VCaP (cell line): ENCODE data around the gene FOCAD.

Source experiments
- H3K27ac ChIP-seq: fragments of 450-650 bp; 2 replicates; pipeline ENCODE4 v1.5.1; 2017
- TF ChIP-seq, protein P1 (sequence below): fragments of 450-650 bp; conservative IDR thresholded peaks from 2 replicates; pipeline ENCODE4 v1.5.1; 2017; ENCODE audit warnings: mild to moderate bottlenecking, moderate library complexity

The FOCAD gene

GRCh38 chr9:20740304-20740703, 56.2 kb downstream of the FOCAD start:
- H3K27ac ChIP-seq = no peak overlapping the region
- TF ChIP-seq, protein P1, sequence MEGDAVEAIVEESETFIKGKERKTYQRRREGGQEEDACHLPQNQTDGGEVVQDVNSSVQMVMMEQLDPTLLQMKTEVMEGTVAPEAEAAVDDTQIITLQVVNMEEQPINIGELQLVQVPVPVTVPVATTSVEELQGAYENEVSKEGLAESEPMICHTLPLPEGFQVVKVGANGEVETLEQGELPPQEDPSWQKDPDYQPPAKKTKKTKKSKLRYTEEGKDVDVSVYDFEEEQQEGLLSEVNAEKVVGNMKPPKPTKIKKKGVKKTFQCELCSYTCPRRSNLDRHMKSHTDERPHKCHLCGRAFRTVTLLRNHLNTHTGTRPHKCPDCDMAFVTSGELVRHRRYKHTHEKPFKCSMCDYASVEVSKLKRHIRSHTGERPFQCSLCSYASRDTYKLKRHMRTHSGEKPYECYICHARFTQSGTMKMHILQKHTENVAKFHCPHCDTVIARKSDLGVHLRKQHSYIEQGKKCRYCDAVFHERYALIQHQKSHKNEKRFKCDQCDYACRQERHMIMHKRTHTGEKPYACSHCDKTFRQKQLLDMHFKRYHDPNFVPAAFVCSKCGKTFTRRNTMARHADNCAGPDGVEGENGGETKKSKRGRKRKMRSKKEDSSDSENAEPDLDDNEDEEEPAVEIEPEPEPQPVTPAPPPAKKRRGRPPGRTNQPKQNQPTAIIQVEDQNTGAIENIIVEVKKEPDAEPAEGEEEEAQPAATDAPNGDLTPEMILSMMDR = no peak

DNA sequence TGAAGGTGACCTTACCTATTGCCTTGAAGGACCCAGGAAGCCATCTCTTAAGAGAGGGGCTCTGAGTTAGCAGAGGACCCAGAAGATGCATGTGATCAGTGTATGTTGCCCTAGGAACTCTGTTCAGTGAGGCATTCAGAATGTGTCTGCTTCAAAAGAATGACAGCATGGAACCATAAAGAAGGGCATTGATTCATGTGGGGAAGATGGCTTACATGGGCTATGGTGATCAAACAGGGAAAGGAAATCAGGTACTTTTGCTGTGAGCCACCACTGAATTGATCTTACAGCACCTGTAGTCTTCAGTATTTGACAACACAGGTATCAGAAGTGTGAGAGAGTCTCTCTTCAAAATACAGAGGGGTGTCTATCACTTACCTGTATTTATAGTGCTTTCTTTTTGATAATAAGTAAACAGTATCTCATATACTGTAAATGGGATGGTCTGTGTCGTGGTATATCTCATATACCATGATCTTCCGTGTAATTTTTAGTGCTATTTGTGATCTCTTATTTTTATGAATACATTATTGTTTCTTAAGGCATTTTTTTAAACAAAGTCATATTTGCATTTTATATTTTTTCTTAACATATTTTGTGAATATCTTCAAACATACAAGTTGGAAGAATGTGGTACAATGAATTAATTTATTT, 57.0 kb downstream of the FOCAD start:
- TF ChIP-seq, protein P1 = no peak
- H3K27ac ChIP-seq = no peak overlapping the region

GRCh38 chr9:20742833-20743232, 58.8 kb downstream of the FOCAD start:
- TF ChIP-seq, protein P1 = no peak
- no peak overlapping the region for H3K27ac ChIP-seq

DNA sequence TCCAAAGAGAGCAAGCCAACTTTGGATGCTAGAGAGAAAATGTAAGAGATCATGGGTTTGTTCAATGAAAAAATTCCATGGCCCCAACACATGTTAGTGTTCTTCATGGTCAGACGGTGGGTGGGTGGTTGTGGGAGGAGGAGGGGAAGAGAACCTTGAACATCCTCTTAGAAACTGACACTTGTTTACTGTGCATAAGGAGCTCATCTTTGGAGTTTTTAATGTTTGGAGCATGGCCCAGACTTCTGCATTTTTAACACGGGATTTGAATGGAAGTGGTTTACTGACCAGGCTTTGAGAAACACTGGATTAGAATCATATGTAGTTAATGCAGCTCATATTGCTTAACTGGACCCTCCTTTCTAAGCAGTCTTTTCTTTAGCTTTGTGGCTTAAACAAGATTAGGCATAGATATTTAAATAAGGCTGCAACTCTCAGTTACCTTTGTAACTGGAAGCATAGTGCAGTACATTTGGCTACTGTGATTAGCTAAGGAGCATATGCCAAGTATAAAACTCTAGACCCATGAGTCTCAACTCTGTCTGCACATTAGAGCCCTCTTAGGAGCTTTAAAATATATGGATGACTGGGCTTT, 60.1 kb downstream of the FOCAD start:
- TF ChIP-seq, protein P1 = no peak
- no peak overlapping the region; the same call in 1 of the 2 replicates for H3K27ac ChIP-seq

GRCh38 chr9:20746967-20747366, 62.9 kb downstream of the FOCAD start:
- H3K27ac ChIP-seq = no peak overlapping the region
- TF ChIP-seq, protein P1 = no peak

DNA sequence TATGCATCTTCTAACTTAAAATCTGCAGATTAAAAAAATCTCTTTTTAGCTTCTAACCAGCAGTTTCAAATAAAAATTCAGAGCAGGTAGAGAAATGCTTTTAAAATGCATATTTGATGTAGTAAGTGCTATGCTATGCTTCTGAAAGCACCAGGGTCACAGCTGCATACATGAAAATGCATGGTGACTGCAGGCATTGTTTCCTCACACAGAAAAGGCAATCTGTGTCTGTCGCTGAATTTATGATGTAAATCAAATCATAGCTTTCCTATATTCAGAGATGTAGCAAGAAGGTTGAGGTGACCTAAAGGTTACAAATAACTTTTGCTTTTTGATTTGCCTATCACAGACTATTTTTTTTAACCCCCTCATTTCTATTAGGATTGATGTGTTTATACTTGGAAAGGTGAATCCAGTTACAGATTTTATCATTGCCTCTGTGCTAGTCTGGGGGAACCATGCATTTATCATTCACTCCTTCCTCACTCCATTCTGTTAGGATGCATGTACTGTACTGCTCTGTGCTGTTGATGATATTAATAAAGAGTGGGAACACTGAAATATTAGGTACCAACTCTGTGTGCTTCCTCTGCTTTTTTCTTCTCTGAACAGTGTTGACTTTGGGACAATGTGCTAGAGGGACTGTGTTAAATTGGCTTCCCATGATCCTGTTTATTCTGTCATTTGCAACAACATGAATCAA, 65.6 kb downstream of the FOCAD start:
- H3K27ac ChIP-seq = no peak overlapping the region
- TF ChIP-seq, protein P1 = no peak

GRCh38 chr9:20753761-20754160, 69.7 kb downstream of the FOCAD start:
- TF ChIP-seq, protein P1 = no peak
- no peak overlapping the region for H3K27ac ChIP-seq
